HG03521 (cell line): Measurements from ENCODE around the gene TFCP2L1.

ENCODE experiments used
- ATAC-seq: cut with Tn5 transposase; IDR thresholded peaks from one replicate; pipeline ENCODE4 v1.9.1; 2021; ENCODE audit warnings: mild to moderate bottlenecking, moderate library complexity; ENCODE audit not compliant: unreplicated experiment

Gene TFCP2L1

DNA sequence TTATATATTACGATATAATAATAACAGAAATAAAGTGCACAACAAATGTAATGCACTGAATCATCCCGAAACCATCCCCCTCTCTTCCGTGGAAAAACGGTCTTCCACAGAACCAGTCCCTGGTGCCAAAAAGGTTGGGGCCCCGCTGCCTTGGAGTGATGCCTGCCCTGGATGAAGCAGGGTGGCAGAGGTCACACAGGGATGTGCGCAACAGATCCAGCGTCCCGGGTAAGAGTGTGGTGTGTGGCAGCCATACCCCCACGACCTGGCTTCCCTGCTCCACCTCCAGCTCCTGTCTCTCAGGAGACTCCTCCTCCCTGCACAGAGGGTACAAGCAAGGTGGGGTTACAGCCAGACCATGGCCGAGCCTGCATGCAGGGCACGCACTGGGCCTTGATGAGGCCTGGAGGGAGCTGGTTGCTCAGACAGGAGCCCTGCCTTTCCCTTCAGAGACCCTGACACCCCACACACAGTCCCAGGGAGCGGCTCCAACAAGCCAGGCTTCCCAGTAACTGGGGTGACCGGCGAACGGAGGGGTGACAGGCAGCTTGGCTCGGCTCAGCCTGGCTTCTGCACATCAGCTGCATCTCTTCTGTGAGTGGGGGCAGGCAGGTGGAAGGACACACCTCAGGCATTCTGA, 41.1 kb downstream of the TFCP2L1 start:
- no peak for ATAC-seq

DNA sequence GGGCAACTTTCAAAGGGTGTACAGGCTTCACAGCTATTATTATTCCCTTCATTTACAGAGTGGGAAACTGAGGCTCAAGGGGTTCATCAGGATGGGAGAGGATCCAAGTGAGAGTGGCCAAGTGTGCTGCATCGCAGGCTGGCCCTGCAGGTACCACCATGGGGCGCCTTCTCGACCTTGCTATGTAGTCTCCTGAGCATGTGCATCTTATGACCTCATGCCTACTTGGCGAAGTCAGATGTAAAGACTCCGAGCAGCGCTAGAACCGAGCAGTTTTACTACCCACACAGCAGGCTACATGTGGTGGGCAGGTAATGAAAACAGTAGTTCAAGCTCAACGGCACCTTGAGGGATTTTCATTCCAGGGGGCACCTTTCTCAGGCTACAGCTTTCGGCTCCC, 42.0 kb downstream of the TFCP2L1 start:
- ATAC-seq: no peak

DNA sequence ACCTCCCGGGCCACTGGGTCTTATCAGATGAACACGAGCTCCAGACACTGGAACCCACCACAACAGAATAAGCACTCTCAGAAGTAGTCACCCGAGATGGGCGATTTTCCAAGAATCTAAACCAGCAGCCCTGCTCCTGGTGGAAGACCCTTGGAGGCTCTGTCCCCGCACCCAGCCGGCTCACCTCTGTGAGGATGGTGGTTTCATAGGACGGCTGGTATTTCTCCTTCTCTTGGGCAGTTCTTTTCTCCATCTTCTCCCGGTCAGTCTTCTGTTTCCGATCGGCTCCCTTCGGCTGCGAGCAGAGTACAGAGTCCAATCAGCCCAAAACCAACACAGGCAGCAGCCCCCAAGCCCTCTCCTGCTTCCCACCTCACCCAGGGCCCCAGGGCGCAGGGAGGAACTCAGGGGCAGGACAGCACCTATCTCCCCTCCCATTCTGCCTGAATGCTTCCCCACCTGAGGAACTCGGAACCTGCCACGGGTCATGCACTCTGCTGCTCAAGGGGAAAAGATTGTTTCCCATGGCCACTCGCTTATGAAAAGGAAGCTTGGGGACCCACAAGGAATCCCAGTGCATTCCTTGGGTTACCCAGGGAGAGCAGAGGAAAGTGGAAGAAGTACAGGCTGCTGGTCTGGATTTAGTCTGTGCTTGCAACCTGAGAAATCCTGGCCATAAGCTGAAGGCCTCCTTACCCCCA, 42.7 kb downstream of the TFCP2L1 start:
- no peak for ATAC-seq

DNA sequence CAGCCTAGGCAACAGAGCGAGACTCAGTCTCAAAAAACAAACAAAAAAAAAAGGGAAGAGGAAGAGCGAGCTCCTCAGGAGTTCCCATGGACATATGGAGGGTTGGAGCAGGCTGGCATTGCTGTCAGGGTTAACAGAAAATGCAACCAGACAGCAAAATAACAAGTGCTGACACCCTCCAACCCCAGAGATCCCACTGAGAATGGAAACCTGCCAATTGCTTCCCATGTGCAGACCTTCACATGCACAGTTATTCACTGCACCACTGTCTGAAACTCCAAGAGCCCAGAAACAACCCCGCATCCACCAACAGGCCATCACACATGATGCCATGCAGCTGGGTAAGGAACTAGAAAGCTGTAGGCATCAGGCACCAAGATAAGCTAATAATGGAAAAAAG, 43.5 kb downstream of the TFCP2L1 start:
- ATAC-seq: no peak

DNA sequence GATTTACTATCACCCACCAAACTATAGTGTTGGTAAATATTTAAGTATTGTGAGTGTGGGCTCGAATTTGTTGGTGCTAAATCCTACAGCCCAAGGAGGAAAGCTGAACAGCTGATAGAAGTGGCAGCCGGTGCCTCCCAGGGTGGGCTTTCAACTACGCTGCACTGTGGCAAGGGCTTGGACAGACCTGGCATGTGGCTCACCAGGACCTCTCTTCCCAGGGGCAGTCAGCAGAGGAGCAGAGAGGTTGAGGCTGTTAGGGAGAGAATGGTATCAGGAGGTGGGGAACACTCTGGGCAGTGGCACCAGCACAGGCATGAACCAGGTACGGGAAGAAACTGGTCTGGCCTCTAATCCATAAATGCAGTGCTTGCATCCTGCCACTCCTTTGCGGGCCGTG, 44.6 kb downstream of the TFCP2L1 start:
- ATAC-seq: no peak

DNA sequence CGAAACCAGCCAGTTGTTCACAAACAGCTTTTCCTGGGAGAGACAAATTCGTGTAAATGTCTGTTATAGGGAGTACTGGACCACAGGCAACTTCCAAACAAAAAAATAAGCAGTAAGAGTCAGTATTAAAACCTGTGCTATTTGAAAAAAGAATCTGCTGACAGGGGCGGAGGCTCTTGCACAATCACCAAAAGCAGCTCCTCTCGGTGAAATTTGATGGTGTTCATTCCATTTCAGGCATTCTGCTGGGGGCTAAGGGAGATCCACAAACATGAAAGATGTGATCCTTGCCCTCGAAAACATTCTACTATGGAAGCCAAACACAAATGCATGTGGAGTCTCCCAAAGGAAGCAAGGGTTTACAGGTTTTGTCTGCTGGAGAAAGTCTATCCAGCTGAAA, 45.0 kb downstream of the TFCP2L1 start:
- ATAC-seq: no peak

DNA sequence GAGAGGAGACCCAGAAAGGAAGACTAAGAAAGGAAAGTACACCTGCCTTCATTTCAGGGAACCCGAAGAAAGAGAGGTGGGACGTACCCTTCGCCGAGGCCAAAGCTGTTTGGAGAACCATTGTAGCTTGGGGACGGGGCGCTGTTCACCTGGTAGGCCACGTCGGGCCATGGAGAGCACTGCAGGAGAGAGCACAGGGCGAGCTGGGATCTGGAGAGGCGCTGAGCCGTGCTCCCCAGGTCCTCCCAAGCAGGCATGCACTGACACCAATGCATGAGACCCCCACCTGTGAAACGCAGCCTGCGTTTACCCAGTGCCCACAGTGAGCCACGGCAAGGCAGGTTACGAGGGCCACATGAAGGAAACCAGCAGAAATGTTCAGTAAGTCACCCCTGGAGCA, 45.5 kb downstream of the TFCP2L1 start:
- no peak for ATAC-seq

DNA sequence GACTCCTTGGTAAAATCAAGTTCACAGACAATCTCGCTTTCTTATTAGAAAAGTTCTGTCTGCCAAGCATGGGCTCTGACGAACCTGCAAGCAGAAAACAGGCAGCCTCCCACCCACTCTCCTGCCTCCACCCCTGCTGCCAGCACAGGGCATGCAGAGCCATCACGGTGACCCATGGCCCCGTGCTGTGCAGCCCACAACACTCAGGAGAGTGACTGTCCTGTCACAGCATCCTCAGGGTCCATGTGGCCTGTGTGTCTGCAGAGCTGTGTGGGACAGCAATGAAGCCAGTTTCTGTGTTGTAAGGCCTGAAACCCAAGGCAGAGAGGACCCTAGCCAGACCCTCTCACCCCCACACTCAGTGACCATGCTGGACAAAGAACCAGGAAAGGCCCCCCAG, 46.2 kb downstream of the TFCP2L1 start:
- ATAC-seq: no peak

DNA sequence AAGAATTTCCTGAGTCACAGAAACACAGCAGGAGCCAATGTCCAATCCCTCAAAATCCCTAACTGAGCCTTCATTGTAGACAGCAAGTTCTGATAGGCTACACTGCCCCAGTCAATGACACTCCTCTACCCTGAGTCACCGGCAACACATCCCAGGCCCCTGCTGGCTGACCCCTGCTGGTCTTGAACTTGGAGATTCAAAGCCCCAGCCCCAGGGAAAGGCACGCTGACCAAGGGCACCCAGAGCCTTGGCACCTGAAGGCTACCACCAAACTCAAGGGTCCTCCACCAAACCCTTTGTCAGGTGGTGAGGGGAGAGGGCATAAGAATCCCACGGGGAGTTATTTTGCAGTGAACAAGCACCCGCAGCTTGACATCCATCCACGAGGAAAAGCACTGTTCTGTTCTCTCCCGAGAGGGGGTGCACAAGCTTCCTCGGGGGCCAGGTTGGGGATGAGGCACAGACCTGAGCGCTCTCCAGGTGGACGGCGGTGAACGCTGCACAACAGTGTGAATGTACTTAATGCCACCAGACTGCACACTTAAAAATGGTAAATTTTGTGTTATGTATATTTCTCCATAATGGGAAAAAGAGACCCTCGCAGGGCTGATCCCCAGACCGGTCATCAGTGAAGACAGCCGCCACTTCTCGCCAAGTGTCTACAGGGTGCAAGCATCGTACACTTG, 46.9 kb downstream of the TFCP2L1 start:
- ATAC-seq: no peak

DNA sequence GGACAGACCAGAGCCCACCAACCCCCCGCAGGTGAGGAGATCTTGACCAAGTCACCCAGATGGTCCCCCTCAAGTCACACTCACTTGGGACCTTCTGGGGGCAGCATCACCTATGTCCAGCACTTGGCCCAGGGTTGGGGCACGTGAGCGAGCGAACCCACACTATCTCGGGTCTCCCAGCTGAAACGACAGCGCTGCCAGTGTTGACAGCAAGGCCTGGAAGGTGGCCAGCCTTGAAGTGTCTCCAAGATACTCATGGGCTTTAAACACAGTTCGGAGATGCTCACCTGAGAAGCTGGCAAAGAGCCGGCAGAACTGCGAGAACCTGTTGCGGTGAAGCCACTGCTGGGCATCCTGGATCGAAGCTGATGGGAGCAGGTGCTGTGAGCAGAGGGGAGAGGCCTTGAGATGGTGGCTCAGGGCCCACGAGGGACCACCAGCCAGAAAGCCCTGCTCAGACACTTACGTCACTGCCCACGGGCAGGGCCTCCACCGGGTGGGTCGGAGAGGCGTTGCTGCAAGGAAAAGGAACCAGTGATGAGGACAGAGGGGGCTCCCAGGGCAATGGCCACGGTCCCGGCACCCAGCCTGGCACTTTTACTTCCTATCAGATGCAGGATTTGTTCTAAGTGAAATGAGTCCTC, 47.5 kb downstream of the TFCP2L1 start:
- ATAC-seq: no peak

DNA sequence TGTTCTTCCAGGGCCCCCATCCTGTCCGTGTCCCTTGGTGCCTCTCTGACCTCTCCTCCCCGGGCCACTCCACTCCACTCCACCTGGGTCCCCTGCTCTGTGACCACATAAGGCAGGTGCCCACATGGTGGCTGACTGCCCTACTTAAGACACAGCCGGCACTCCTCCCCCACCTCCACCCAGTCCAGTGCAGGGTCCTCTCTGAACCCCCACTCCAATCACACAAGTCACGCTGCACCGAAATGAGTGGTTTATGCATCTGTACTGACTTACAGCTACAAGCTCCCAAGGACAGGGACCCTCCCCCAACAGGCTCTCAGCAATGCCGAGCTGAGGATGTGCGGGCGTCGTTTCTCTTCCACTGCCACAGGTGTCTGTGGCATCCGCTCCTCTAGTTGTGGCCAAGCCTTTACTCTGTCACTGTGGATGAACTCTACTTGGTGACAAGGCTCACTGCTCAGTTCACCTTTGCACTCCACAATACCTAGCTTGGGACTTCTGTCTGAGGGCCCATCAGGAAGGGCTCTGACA, 48.3 kb downstream of the TFCP2L1 start:
- no peak for ATAC-seq

DNA sequence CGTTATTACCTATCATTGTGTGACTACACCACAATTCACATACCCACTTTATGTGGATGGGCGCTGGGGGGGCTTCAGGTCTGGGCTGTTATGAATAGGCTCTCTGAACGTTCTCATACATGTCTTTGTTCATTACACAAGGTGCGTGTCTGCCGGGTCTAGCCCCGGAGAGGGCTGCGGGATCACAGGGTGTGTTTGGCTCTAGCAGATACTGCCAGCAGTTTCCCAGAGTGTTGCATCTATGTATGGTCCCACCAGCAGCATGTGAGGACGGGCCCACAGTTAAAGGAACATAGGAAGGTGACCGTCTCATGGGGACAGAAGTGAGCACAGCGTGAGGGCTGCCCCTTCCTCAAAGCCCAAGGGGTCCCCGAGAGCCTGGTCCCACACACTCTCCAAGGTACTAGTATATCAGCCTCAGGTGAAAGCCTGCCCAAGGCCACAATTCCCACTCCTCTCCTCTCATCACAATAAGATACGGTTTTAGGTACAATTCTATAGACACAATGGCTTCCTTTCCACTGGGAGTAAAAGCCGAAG, 48.8 kb downstream of the TFCP2L1 start:
- ATAC-seq: no peak

DNA sequence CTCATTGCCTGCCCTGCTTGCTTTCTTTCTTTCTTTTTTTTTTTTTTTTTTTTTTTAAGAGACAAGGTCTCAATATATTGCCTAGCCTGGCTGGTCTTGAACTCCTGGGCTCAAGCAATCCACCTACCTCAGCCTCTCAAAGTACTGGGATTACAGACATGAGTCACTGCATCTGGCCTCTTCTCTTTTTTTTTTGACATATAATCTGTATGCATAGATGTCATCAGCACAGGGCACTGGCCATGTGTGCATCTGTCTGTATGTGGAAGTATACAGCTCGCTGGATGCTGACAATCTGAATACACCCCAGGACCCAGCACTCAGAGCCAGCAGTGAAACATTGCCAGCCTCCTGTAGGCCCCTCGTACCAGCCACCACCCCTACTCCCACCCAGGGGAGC, 49.5 kb downstream of the TFCP2L1 start:
- no peak for ATAC-seq

DNA sequence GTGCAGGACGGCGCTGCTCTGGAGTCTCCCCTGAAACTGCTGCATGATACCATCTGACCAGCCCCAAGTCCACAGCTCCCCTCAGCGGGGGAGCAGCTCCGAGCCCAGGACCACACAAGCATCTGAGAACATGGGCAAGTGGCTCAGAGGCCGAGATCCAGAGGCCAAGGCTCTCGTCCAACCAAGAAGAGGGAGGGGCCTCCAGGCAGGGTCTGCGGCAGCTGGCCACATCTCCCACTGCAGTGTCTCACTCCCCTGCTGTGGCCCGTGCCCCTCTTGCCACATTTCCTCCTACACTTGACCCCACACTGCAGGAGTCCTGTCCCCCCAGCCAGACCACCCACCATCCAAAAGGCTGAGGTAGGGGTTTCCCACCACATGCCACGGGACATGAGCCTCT, 50.2 kb downstream of the TFCP2L1 start:
- no peak for ATAC-seq

DNA sequence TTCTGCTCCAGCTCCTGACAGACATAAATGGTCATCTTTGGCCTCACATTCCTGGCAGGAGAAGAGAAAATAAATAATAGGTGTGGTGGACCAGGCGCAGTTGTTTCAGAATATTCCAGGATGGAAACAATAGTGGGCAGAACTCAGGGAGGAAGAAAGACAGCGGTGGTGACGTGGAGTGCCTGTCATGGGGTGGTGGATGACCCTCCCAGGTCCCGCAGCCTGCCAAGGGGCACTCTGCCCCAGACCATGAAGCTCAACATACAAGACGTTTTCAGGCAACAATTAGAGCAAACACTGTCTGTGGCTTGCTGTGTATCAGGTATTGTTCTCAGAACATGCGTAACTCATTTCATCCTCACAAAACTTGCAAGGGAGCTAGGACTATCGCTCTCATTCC, 50.9 kb downstream of the TFCP2L1 start:
- ATAC-seq: no peak

DNA sequence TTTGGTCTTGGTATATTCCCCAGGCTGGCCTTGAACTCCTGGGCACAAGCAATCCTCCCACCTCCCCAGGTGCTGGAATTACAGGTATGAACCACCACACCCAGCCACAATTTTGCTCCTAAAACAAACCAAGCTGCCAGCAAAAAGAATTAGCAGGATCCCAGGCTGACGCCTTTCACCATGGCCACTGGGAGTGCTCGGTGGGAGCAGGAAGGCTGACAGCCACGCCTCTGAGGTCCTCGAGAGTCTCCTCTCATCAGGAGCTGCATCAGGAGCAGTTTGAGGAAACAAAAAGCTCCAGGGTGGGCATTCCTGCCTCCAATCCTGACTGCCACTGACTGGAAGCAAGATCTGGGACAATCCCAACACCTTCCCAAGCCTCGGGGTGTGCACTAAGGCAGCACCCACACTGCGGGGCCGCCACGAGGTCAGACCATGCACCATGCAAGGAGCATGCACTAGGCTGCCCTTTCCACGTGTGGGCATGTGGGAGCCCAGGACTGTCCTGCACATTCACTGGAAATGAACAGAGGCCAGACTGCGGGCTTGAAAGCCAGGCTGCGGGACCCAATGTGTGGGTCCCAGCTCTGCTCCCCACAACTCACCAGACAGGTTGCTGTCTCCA, 51.4 kb downstream of the TFCP2L1 start:
- ATAC-seq: no peak

DNA sequence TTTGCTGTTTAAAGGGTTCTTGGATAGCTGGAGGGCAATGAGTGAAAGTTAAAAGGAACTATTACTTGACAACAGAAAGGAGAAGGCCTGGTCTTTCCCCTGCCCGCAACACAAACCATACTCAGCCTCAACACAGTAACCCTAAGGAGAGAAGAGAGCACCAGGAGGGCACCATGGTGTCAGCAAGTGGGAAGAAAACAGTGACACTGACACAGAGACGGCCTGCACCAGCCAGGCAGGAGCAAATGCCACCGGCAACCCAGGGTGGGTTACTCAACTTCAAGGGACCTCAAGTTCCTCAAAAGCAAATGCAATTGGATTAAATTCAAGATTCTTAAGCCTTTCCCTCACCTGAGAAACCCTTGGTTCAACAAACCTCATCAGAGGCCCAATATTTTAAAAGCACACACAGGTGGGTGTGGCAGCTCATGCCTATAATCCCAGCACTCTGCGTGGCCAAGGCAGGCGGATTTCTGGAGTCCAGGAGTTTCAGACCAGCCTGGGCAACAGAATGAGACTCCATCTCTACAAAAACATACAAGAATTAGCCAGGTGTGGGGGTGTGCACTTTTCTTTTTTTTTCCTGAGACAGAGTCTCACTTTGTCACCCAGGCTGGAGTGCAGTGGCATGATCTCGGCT, 52.3 kb downstream of the TFCP2L1 start:
- ATAC-seq: no peak

DNA sequence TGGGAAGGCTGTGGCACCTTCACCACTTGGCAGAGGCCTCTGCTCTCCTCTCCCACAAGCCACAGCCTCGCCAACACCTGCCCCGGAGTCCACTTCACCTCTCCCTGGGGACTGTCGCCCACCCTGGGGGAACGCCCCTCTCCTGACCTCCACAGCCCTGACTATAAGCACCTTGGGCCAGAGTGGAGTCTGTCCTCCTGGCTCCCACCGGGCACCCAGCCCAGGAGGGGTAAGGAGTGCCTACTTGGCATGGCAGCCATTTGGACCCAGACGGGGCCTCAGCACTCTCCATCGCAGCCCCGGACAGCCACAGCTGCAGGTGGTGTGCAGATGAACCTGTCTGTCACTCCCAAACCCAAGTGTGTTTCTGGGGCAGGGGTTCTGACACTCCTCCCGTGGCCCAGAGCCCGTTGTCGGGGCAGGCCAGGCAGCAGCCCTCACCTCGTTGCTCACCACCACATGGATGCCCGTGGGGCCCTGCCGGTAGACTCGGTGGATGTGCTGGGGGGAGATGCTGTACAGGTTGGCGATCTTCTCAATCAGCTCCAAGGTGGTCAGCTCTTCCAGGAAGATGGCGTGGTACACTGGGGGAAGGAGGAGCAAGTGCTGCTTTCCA, 53.5 kb downstream of the TFCP2L1 start:
- no peak for ATAC-seq

DNA sequence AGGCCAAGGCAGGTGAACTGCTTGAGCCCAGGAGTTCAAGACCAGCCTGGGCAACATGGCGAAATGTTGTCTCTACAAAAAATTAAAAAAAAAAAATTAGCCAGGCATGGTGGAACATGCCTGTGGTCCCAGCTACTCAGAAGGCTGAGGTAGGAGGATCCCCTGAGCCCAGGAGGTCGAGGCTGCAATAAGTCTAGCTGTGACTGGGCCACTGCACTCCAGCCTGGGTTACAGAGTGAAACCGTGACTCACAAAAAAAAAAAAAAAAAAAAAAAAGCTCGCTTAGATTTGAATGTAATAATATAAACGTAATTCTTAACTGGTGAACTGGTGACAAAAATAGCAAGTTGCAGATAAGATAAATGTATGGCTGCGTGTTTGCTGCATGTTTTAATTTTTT, 56.5 kb downstream of the TFCP2L1 start:
- ATAC-seq: no peak
